ENCODE results near the gene IL22RA1.
A peak's percentile ranks its signal among the peaks of the same experiment; 100 is the strongest.

Gene IL22RA1

GRCh38 chr1:24142546-24143534 lies at the start of gene IL22RA1:
IL22RA1 (minus strand) TSS chr1:24143140; CDS start chr1:24143082, 58 bp downstream.
- DNase-seq (ENCODE audit: low read depth, low spot score): no peak

GRCh38 chr1:24191860-24192259 lies 48.9 kb upstream of the IL22RA1 start:
- no peak for DNase-seq (ENCODE audit: low read depth, low spot score)

- DNase-seq (ENCODE audit: low read depth, low spot score): no peak
Measured at GRCh38 chr1:24190983-24191461, 48.1 kb upstream of the IL22RA1 start.

- DNase-seq (ENCODE audit: low read depth, low spot score): no peak
Measured at GRCh38 chr1:24189528-24189927, 46.6 kb upstream of the IL22RA1 start.

GRCh38 chr1:24186993-24187790 lies 44.3 kb upstream of the IL22RA1 start, which contains the start of gene IFNLR1:
IFNLR1 (minus strand) TSS chr1:24187289; CDS start chr1:24187248, 41 bp downstream.
- peak; percentile 35 for DNase-seq (ENCODE audit: low read depth, low spot score)

- no peak for DNase-seq (ENCODE audit: low read depth, low spot score)
Measured at GRCh38 chr1:24186711-24186992, 43.7 kb upstream of the IL22RA1 start.

- no peak for DNase-seq (ENCODE audit: low read depth, low spot score)
Measured at GRCh38 chr1:24186031-24186710, 43.2 kb upstream of the IL22RA1 start.

GRCh38 chr1:24185076-24185475 lies 42.1 kb upstream of the IL22RA1 start:
- DNase-seq (ENCODE audit: low read depth, low spot score): no peak

- no peak for DNase-seq (ENCODE audit: low read depth, low spot score)
Measured at GRCh38 chr1:24182061-24182460, 39.1 kb upstream of the IL22RA1 start.

- no peak for DNase-seq (ENCODE audit: low read depth, low spot score)
Measured at GRCh38 chr1:24181619-24182018, 38.7 kb upstream of the IL22RA1 start.

- DNase-seq (ENCODE audit: low read depth, low spot score): no peak
Measured at GRCh38 chr1:24180676-24181075, 37.7 kb upstream of the IL22RA1 start.

GRCh38 chr1:24179251-24179840 lies 36.4 kb upstream of the IL22RA1 start:
- no peak for DNase-seq (ENCODE audit: low read depth, low spot score)

GRCh38 chr1:24178407-24178806 lies 35.5 kb upstream of the IL22RA1 start:
- DNase-seq (ENCODE audit: low read depth, low spot score): no peak

- no peak for DNase-seq (ENCODE audit: low read depth, low spot score)
Measured at GRCh38 chr1:24177161-24177560, 34.2 kb upstream of the IL22RA1 start.

- DNase-seq (ENCODE audit: low read depth, low spot score): no peak
Measured at GRCh38 chr1:24175033-24175755, 32.3 kb upstream of the IL22RA1 start.

- no peak for DNase-seq (ENCODE audit: low read depth, low spot score)
Measured at GRCh38 chr1:24173638-24174575, 31.0 kb upstream of the IL22RA1 start.

GRCh38 chr1:24172598-24172997 lies 29.7 kb upstream of the IL22RA1 start:
- no peak for DNase-seq (ENCODE audit: low read depth, low spot score)

- DNase-seq (ENCODE audit: low read depth, low spot score): no peak
Measured at GRCh38 chr1:24169286-24169685, 26.3 kb upstream of the IL22RA1 start.

GRCh38 chr1:24168245-24168644 lies 25.3 kb upstream of the IL22RA1 start:
- no peak for DNase-seq (ENCODE audit: low read depth, low spot score)

- DNase-seq (ENCODE audit: low read depth, low spot score): no peak
Measured at GRCh38 chr1:24167008-24167407, 24.1 kb upstream of the IL22RA1 start.

Measured in activated CD4-positive, CD25-positive, alpha-beta regulatory T cell treated with anti-CD3 and anti-CD28 coated beads, Interleukin-2, amount 50 U/mL, for 16 hours (primary cell).